Calu3 (cell line): Measurements from ENCODE around the gene FSD1. TPM values are rescaled to one million over a fixed set of nuclear protein-coding genes. Genes with fewer than 3 reads are reported as not detected.

Source experiments
- BruUV-seq: library from RNA; stranded (reverse); fragments of 400-500 nt; replicated peaks from 2 replicates; lab custom pipeline; 2021; lab: Mats Ljungman, UMichigan
- CTCF ChIA-PET: fragments of 300-600 bp; sonication (Branson Sonifier 250); formaldehyde crosslinking; loops from one replicate; lab custom pipeline; 2022; ENCODE audit warnings: antibody characterized with exemption; lab: Charles Lee
- DNase-seq: peaks from one replicate; pipeline ENCODE4 v3.0.0; 2022
- H3K27ac Mint-ChIP-seq: one replicate; pipeline ENCODE4 v1.8.0; 2022; ENCODE audit warnings: mixed read lengths; ENCODE audit not compliant: unreplicated experiment
- H3K27me3 Mint-ChIP-seq: one replicate; pipeline ENCODE4 v1.8.0; 2022; ENCODE audit warnings: mixed read lengths; ENCODE audit not compliant: unreplicated experiment
- H3K36me3 Mint-ChIP-seq: one replicate; pipeline ENCODE4 v1.8.0; 2022; ENCODE audit warnings: mild to moderate bottlenecking, moderate library complexity, mixed read lengths; ENCODE audit not compliant: insufficient read depth, unreplicated experiment
- H3K4me1 Mint-ChIP-seq: one replicate; pipeline ENCODE4 v1.8.0; 2022; ENCODE audit warnings: mild to moderate bottlenecking, low read depth, mixed read lengths; ENCODE audit not compliant: unreplicated experiment
- H3K4me3 Mint-ChIP-seq: one replicate; pipeline ENCODE4 v1.8.0; 2022; ENCODE audit warnings: mild to moderate bottlenecking, low read depth, moderate library complexity, mixed read lengths; ENCODE audit not compliant: unreplicated experiment
- H3K9me3 Mint-ChIP-seq: one replicate; pipeline ENCODE4 v1.8.0; 2022; ENCODE audit warnings: low read depth, mixed read lengths; ENCODE audit not compliant: unreplicated experiment
- CTCF ChIP-seq: fragments of 200-600 bp; IDR thresholded peaks from one replicate; pipeline ENCODE4 v1.8.0; 2022; ENCODE audit warnings: antibody characterized with exemption; ENCODE audit not compliant: unreplicated experiment
- intact Hi-C: fragments of 100-400 bp; cut with micrococcal nuclease; formaldehyde crosslinking; loops from one replicate; pipeline ENCODE4 v1.10.0; 2022; ENCODE audit not compliant: unreplicated experiment
- total RNA-seq: library from RNA; stranded (reverse); gene quantifications from 2 replicates; pipeline ENCODE4 v1.2.3, GENCODE V29; 2022

Gene FSD1
- total RNA-seq, 1 experiment from 2014 or later = 1.2 TPM

DNA sequence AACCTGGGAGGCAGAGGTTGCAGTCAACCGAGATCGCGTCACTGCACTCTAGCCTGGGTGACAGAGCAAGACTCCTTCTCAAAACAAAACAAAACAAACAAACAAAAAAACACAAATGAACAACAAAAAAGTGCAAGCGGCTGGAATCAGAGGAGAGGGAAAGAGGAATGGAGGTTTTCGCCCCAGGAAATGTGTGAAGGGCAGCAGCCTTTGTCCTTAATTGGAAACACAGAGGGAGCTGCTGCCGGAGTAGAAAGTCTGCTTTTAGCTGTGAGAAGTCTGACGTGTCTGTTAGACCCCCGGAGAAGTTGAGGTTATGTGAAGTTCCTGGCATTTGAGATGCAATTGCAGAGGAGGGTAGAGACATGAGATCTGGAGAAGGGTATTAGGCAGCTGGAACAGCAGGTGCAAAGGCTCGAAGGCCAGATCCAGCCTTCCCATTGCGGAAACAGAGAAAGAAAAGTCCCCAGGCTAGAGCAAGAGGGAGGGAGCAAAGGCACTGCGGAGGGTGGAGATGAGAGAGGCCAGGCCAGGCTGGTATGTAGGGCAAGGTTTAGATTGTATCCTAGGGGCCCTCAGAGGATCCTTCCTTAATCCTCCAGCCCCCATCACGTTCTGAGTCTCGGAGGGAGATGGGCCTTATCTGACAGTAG is 2.7 kb upstream of the FSD1 start:
- CTCF ChIA-PET = no interaction called here
- no TSS peak for BruUV-seq
- H3K27ac Mint-ChIP-seq = no peak overlapping the region
- TF ChIP-seq CTCF = no peak
- H3K4me1 Mint-ChIP-seq = no peaks in the 10 kb centered on the region
- H3K36me3 Mint-ChIP-seq = peaks cover 3% of the 10 kb centered on the region
- H3K27me3 Mint-ChIP-seq = peaks cover 28% of the 10 kb centered on the region
- DNase-seq = no peak
- intact Hi-C loops = no loop called here
- H3K4me3 Mint-ChIP-seq = no peak overlapping the region
- H3K9me3 Mint-ChIP-seq = no peaks in the 10 kb centered on the region

DNA sequence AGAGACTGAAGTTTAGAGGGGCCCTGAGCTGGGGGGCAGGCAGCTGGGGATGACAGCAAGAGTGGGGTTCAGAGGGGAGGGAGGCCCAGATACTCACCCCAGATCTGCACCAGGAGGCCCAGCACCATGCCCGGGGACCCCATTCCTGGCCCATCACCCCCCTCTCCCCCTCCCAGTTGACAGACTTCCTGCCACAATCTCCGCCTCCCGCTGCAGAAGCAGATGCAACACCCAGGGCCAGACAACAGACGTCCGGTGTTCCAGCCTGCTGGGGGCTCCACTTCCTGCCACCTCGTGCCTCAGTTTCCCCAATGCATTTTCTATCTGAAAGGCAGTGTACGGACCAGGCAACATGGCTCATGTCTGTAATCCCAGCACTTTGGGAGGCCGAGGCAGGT is 2.2 kb upstream of the FSD1 start, which contains the start of gene TMIGD2:
Gene TMIGD2, minus strand, starts transcription at position 147 of the 398 bp plus-strand sequence. Its CDS starts 4 bp downstream, at position 143.
- intact Hi-C loops = no loop called here
- no peak within 1 kb of the TSS for H3K27ac Mint-ChIP-seq

DNA sequence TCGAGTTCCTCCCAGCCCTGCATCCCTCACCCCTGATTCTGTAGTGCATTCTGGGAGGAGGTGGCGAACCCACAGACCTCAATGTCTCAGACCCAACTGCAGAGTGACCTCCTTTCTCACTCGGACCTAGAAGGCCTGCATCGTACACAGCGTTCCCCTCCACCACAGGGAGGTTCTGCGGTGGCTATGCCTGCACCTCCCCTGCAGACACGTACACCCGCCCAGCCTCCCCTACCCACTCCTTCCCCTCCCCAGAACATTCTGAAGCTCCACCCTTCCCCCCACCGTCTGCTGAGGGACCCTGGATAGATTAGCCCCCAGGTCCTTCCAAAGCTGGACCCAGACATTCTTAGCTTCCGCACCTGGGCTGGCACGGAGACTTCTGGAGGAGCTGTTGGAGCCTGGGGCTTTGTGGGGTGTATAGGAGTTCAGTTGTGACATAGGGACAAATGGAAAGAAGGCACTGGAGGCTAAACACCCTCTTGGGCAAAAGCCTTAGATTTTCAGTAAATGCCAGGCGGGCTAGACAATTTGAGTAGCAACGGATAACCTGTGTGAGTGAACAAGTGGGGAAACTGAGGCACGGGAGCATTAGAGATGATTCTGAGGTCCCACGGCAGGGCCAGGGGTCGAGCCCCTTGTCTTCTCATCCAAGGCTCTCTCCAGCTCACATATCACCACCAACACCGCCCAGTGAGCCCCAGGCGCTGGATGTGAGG is 420 bp upstream of the FSD1 start:
- H3K4me3 Mint-ChIP-seq = no peak overlapping the region
- H3K36me3 Mint-ChIP-seq = peaks cover 5% of the 10 kb centered on the region
- peaks cover 34% of the 10 kb centered on the region for H3K27me3 Mint-ChIP-seq
- no TSS peak for BruUV-seq
- TF ChIP-seq CTCF = no peak
- CTCF ChIA-PET = no interaction called here
- H3K27ac Mint-ChIP-seq = no peak overlapping the region
- no peak for DNase-seq
- no peaks in the 10 kb centered on the region for H3K4me1 Mint-ChIP-seq
- intact Hi-C loops = no loop called here
- H3K9me3 Mint-ChIP-seq = no peaks in the 10 kb centered on the region

More for the DNA sequence above, 2.2 kb upstream of the FSD1 start, which contains the start of gene TMIGD2:
- TF ChIP-seq CTCF = no peak
- CTCF ChIA-PET = no interaction called here
- no peaks in the 10 kb centered on the region for H3K9me3 Mint-ChIP-seq
- no peak for DNase-seq
- no TSS peak for BruUV-seq
- no peak within 1 kb of the TSS for H3K4me3 Mint-ChIP-seq
- no peaks in the 10 kb centered on the region for H3K4me1 Mint-ChIP-seq
- H3K27me3 Mint-ChIP-seq = peaks cover 34% of the 10 kb centered on the region
- H3K36me3 Mint-ChIP-seq = peaks cover 5% of the 10 kb centered on the region

- H3K27me3 Mint-ChIP-seq = peaks cover 31% of the 10 kb centered on the region
- H3K4me3 Mint-ChIP-seq = no peak overlapping the region
- intact Hi-C loops = no loop called here
- no peak for TF ChIP-seq CTCF
- no TSS peak for BruUV-seq
- H3K36me3 Mint-ChIP-seq = peaks cover 5% of the 10 kb centered on the region
- H3K27ac Mint-ChIP-seq = no peak overlapping the region
- CTCF ChIA-PET = no interaction called here
- no peaks in the 10 kb centered on the region for H3K4me1 Mint-ChIP-seq
- DNase-seq = no peak
- H3K9me3 Mint-ChIP-seq = no peaks in the 10 kb centered on the region
Measured at GRCh38 chr19:4305257-4305612, 837 bp downstream of the FSD1 start.
